IMR-90 (cell line): ENCODE data around the gene MCM6. TPM values are rescaled to one million over a fixed set of nuclear protein-coding genes. Genes with fewer than 3 reads are reported as not detected.

ENCODE experiments used
- ATAC-seq: fragments of 200-7000 bp; cut with Tn5 transposase; 2 replicates; pipeline ENCODE4 v1.9.1; 2020; ENCODE audit warnings: low read depth, mild to moderate bottlenecking, moderate library complexity
- BruUV-seq: library from RNA; stranded (reverse); fragments of 400-500 nt; replicated peaks from 2 replicates; lab custom pipeline; 2021; lab: Mats Ljungman, UMichigan
- CTCF ChIA-PET: fragments of 300-600 bp; formaldehyde crosslinking; extraction: SDS; loops from one replicate; lab custom pipeline; 2021; ENCODE audit warnings: antibody characterized with exemption; lab: Yijun Ruan, JAX
- POLR2A ChIA-PET: fragments of 300-600 bp; sonication (Branson Sonifier 250); formaldehyde crosslinking; loops from one replicate; lab custom pipeline; 2022; ENCODE audit warnings: antibody characterized with exemption; ENCODE audit not compliant: unreplicated experiment; lab: Charles Lee
- DNase-seq: peaks from one replicate; pipeline ENCODE4 v3.0.0; 2013
- H2AFZ ChIP-seq: replicated peaks from 2 replicates; pipeline ENCODE3; 2013; ENCODE audit warnings: low read length, mild to moderate bottlenecking; ENCODE audit not compliant: poor library complexity
- H2AK5ac ChIP-seq: 2 replicates; pipeline ENCODE4 v1.6.1; 2013; ENCODE audit warnings: low read depth, low read length, inconsistent platforms
- H2AK9ac ChIP-seq: replicated peaks from 2 replicates; pipeline ENCODE3; 2013; ENCODE audit warnings: mild to moderate bottlenecking, low read depth, low read length, moderate library complexity; ENCODE audit not compliant: poor library complexity
- H2BK120ac ChIP-seq: 2 replicates; pipeline ENCODE4 v1.6.1; 2013; ENCODE audit warnings: low read depth, low read length, inconsistent platforms
- H2BK15ac ChIP-seq: 3 replicates; pipeline ENCODE4 v1.6.1; 2013; ENCODE audit warnings: low read depth, low read length, inconsistent platforms
- H2BK20ac ChIP-seq: 2 replicates; pipeline ENCODE4 v1.6.1; 2013; ENCODE audit warnings: low read depth, mild to moderate bottlenecking, inconsistent platforms, low read length, moderate library complexity
- H2BK5ac ChIP-seq: 2 replicates; pipeline ENCODE4 v1.6.1; 2013; ENCODE audit warnings: mild to moderate bottlenecking, low read depth, low read length, inconsistent platforms; ENCODE audit not compliant: poor library complexity, severe bottlenecking
- H3K14ac ChIP-seq: replicated peaks from 2 replicates; pipeline ENCODE4 v1.6.1; 2013; ENCODE audit warnings: low read depth, low read length, inconsistent platforms
- H3K18ac ChIP-seq: 2 replicates; pipeline ENCODE4 v1.6.1; 2013; ENCODE audit warnings: low read depth, low read length, control low read depth
- H3K23ac ChIP-seq: 2 replicates; pipeline ENCODE4 v1.6.1; 2013; ENCODE audit warnings: low read depth, low read length, inconsistent platforms
- H3K27ac ChIP-seq: 2 replicates; pipeline ENCODE4 v1.5.1; 2013; ENCODE audit warnings: mild to moderate bottlenecking, control low read depth, low read length; ENCODE audit not compliant: insufficient read depth
- H3K27me3 ChIP-seq: 2 replicates; pipeline ENCODE4 v1.6.1; 2013; ENCODE audit warnings: low read length; ENCODE audit not compliant: control insufficient read depth, insufficient read depth
- H3K36me3 ChIP-seq: 2 replicates; pipeline ENCODE4 v1.6.1; 2013; ENCODE audit warnings: low read length, mixed read lengths; ENCODE audit not compliant: control insufficient read depth, insufficient read depth
- H3K4ac ChIP-seq: 2 replicates; pipeline ENCODE4 v1.6.1; 2013; ENCODE audit warnings: low read depth, low read length, inconsistent platforms
- H3K4me1 ChIP-seq: 2 replicates; pipeline ENCODE4 v1.6.1; 2013; ENCODE audit warnings: low read length, mixed read lengths; ENCODE audit not compliant: control insufficient read depth, insufficient read depth
- H3K4me2 ChIP-seq: 2 replicates; pipeline ENCODE4 v1.6.1; 2013; ENCODE audit warnings: low read depth, mild to moderate bottlenecking, control low read depth, low read length, moderate library complexity
- H3K4me3 ChIP-seq: 2 replicates; pipeline ENCODE4 v1.5.1; 2013; ENCODE audit warnings: low read depth, mild to moderate bottlenecking, control low read depth, low read length, moderate library complexity; ENCODE audit not compliant: insufficient read depth
- H3K56ac ChIP-seq: 2 replicates; pipeline ENCODE4 v1.6.1; 2013; ENCODE audit warnings: low read length, inconsistent platforms; ENCODE audit not compliant: insufficient read depth; ENCODE audit errors: extremely low read depth
- H3K79me1 ChIP-seq, 2 experiments: 2 replicates each; pipeline ENCODE4 v1.6.1; 2013; ENCODE audit warnings: low read length in 2 of 2, inconsistent platforms in 1 of 2, low read depth in 1 of 2
- H3K9ac ChIP-seq: 2 replicates; pipeline ENCODE4 v1.6.1; 2013; ENCODE audit warnings: low read depth, low read length, control low read depth
- H3K9me1 ChIP-seq: 2 replicates; pipeline ENCODE4 v1.6.1; 2013; ENCODE audit warnings: low read length, inconsistent platforms; ENCODE audit not compliant: insufficient read depth
- H3K9me3 ChIP-seq: 2 replicates; pipeline ENCODE4 v1.6.1; 2013; ENCODE audit warnings: low read length; ENCODE audit not compliant: control insufficient read depth, insufficient read depth
- H4K20me1 ChIP-seq: 2 replicates; pipeline ENCODE4 v1.6.1; 2013; ENCODE audit warnings: low read length, inconsistent platforms; ENCODE audit not compliant: insufficient read depth
- H4K5ac ChIP-seq: 2 replicates; pipeline ENCODE4 v1.6.1; 2013; ENCODE audit warnings: mild to moderate bottlenecking, low read depth, low read length, control low read depth
- H4K8ac ChIP-seq, 2 experiments: 2 replicates each; pipeline ENCODE4 v1.6.1; 2013; ENCODE audit warnings: low read depth in 2 of 2, low read length in 2 of 2, control low read depth in 1 of 2, inconsistent platforms in 1 of 2
- H4K91ac ChIP-seq: 2 replicates; pipeline ENCODE4 v1.6.1; 2013; ENCODE audit warnings: low read depth, low read length, inconsistent platforms; ENCODE audit not compliant: insufficient read depth
- CTCF ChIP-seq: conservative IDR thresholded peaks from 2 replicates; pipeline ENCODE4 v1.5.1; 2012; ENCODE audit warnings: mild to moderate bottlenecking, low read depth, low read length, improper control_type of control experiment
- MAFK ChIP-seq: IDR thresholded peaks from 2 replicates; pipeline ENCODE4 v1.6.1; 2012; ENCODE audit warnings: low read depth, low read length, improper control_type of control experiment
- RAD21 ChIP-seq: IDR thresholded peaks from 2 replicates; pipeline ENCODE4 v1.6.1; 2012; ENCODE audit warnings: low read length, improper control_type of control experiment
- WGBS, 2 experiments: methylation state at CpG; one replicate each; pipeline versions ENCODE4 v1.1.5 to v1.1.7; 2013; ENCODE audit warnings: missing lambda C conversion rate in 2 of 2; ENCODE audit not compliant: insufficient read length in 1 of 2; ENCODE audit errors: extremely low coverage in 2 of 2; 5-methylcytosine and 5-hydroxymethylcytosine counted together
- dilution Hi-C: fragments of 300-500 bp; cut with HindIII; formaldehyde crosslinking; loops from one replicate; pipeline ENCODE4 v1.14.3; 2018; ENCODE audit warnings: low sequenced_read_pairs; ENCODE audit not compliant: unreplicated experiment
- in situ Hi-C: fragments of 300-500 bp; cut with MboI; formaldehyde crosslinking; loops from 3 replicates; pipeline ENCODE4 v1.14.3; 2019; ENCODE audit warnings: low sequenced_read_pairs, inconsistent platforms, mixed read lengths
- intact Hi-C: fragments of 100-400 bp; cut with micrococcal nuclease; formaldehyde crosslinking; loops from 2 replicates; pipeline ENCODE4 v1.10.0; 2022
- polyA plus RNA-seq, 3 experiments: library from polyadenylated mRNA; depleted of rRNA; stranded (reverse); fragments of >200 nt; gene quantifications; 2 replicates each; pipeline ENCODE4 v1.2.3, GENCODE V29; 2012; ENCODE audit warnings: low replicate concordance in 1 of 3
- total RNA-seq: library from RNA; depleted of rRNA; stranded (reverse); fragments of >200 nt; gene quantifications from 2 replicates; pipeline ENCODE4 v1.2.3, GENCODE V29; 2012

Gene MCM6
- total and polyA plus RNA-seq, 2 of the 4 experiments (the other 2 are of a cell fraction), result 21.4 to 29.6 TPM

- Histone ChIP-seq H4K20me1 (no peaks in the 10 kb centered on the region), H3K4ac (no peak overlapping the region), H2AK5ac (no peak overlapping the region), H3K9ac (no peak overlapping the region), H2BK20ac (no peak overlapping the region), H3K9me1 (no peaks in the 10 kb centered on the region), H3K27ac (no peak overlapping the region), H4K91ac (no peak overlapping the region), H2AFZ (no peak overlapping the region), H2BK120ac (no peak overlapping the region), H2BK15ac (no peak overlapping the region), H2BK5ac (no peak overlapping the region), H3K9me3 (no peaks in the 10 kb centered on the region), H4K5ac (no peak overlapping the region), H4K8ac (no peak overlapping the region), H3K14ac (no peak overlapping the region), H3K27me3 (no peaks in the 10 kb centered on the region), H3K79me1 (no peaks in the 10 kb centered on the region), H3K23ac (no peak overlapping the region), H3K4me2 (no peak overlapping the region), H2AK9ac (no peak overlapping the region), H3K4me1 (no peaks in the 10 kb centered on the region), H3K18ac (no peak overlapping the region), H3K56ac (no peak overlapping the region), H3K4me3 (no peak overlapping the region), H3K36me3 (peaks cover 5% of the 10 kb centered on the region)
- intact Hi-C loops, result loop anchor here (10.0 kb wide), 1 partner anchor 920 kb away; no protein-coding TSS in a partner anchor
- ChIA-PET POLR2A (no interaction called here), CTCF (interaction anchor here (0.5 to 1.2 kb wide), 3 partner anchors 10 to 915 kb away, joined by 3 to 5 read pairs (median 5); no protein-coding TSS in a partner anchor)
- DNase-seq (peak; percentile 64), ATAC-seq (peak; percentile 53)
- in situ Hi-C loops, result loop anchor here (25.0 kb wide), 1 partner anchor 1933 kb away; no protein-coding TSS in a partner anchor
- no TSS peak for BruUV-seq
- dilution Hi-C loops, result no loop called here
- WGBS, 2 experiments, result no CpG with 5 or more reads among the region's 4 CpGs
- TF ChIP-seq CTCF, result no peak
- 0 out of 2 replicates have a peak, but pooled peaks have one; percentile 20 for TF ChIP-seq MAFK
- TF ChIP-seq RAD21, result no peak
Observed at GRCh38 chr2:135904341-135904989, 28.2 kb upstream of the MCM6 start.
